Mucosa of stomach (tissue), 1 donor: ENCODE data around the gene KIF21B.

Experiments
- H3K27me3 ChIP-seq: one replicate; pipeline ENCODE4 v1.7.0; 2013; ENCODE audit warnings: mild to moderate bottlenecking, low read length; ENCODE audit not compliant: control insufficient read depth, insufficient read depth
- H3K36me3 ChIP-seq: one replicate; pipeline ENCODE4 v1.7.0; 2013; ENCODE audit warnings: low read length; ENCODE audit not compliant: control insufficient read depth, insufficient read depth
- H3K4me1 ChIP-seq: one replicate; pipeline ENCODE4 v1.7.0; 2013; ENCODE audit warnings: mild to moderate bottlenecking, low read length; ENCODE audit not compliant: control insufficient read depth, insufficient read depth
- H3K4me3 ChIP-seq: one replicate; pipeline ENCODE4 v1.7.0; 2013; ENCODE audit warnings: low read length
- H3K9ac ChIP-seq: one replicate; pipeline ENCODE4 v1.7.0; 2013; ENCODE audit warnings: mild to moderate bottlenecking, low read length, moderate library complexity
- H3K9me3 ChIP-seq: one replicate; pipeline ENCODE4 v1.7.0; 2013; ENCODE audit warnings: mild to moderate bottlenecking, low read length, moderate library complexity; ENCODE audit not compliant: control insufficient read depth
- donor health status: Pancreatic carcinoma.

The KIF21B gene

GRCh38 chr1:201042779-201043461 lies 19.4 kb upstream of the KIF21B start:
- Histone ChIP-seq H3K4me1 (no peaks in the 10 kb centered on the region), H3K4me3 (no peak overlapping the region), H3K36me3 (no peaks in the 10 kb centered on the region), H3K27me3 (no peaks in the 10 kb centered on the region), H3K9me3 (no peaks in the 10 kb centered on the region), H3K9ac (no peak overlapping the region)

GRCh38 chr1:201041011-201041410 lies 17.5 kb upstream of the KIF21B start:
- Histone ChIP-seq H3K9ac (no peak overlapping the region), H3K4me3 (no peak overlapping the region), H3K36me3 (no peaks in the 10 kb centered on the region), H3K27me3 (peaks cover 5% of the 10 kb centered on the region), H3K9me3 (no peaks in the 10 kb centered on the region), H3K4me1 (peaks cover 6% of the 10 kb centered on the region)

GRCh38 chr1:201039876-201040275 lies 16.4 kb upstream of the KIF21B start:
- no peak overlapping the region for H3K9ac ChIP-seq
- H3K9me3 ChIP-seq: no peaks in the 10 kb centered on the region
- H3K4me1 ChIP-seq: peaks cover 6% of the 10 kb centered on the region
- H3K27me3 ChIP-seq: peaks cover 5% of the 10 kb centered on the region
- H3K4me3 ChIP-seq: no peak overlapping the region
- H3K36me3 ChIP-seq: no peaks in the 10 kb centered on the region

GRCh38 chr1:201039418-201039817 lies 15.9 kb upstream of the KIF21B start:
- H3K4me1 ChIP-seq: peaks cover 6% of the 10 kb centered on the region
- no peaks in the 10 kb centered on the region for H3K36me3 ChIP-seq
- no peaks in the 10 kb centered on the region for H3K9me3 ChIP-seq
- peaks cover 5% of the 10 kb centered on the region for H3K27me3 ChIP-seq
- H3K9ac ChIP-seq: no peak overlapping the region
- no peak overlapping the region for H3K4me3 ChIP-seq

GRCh38 chr1:201038186-201038876 lies 14.8 kb upstream of the KIF21B start:
- peaks cover 6% of the 10 kb centered on the region for H3K4me1 ChIP-seq
- H3K36me3 ChIP-seq: no peaks in the 10 kb centered on the region
- peaks cover 5% of the 10 kb centered on the region for H3K27me3 ChIP-seq
- no peak overlapping the region for H3K4me3 ChIP-seq
- no peaks in the 10 kb centered on the region for H3K9me3 ChIP-seq
- H3K9ac ChIP-seq: no peak overlapping the region

GRCh38 chr1:201036188-201036842 lies 12.8 kb upstream of the KIF21B start:
- H3K36me3 ChIP-seq: no peaks in the 10 kb centered on the region
- peaks cover 6% of the 10 kb centered on the region for H3K4me1 ChIP-seq
- no peaks in the 10 kb centered on the region for H3K9me3 ChIP-seq
- H3K4me3 ChIP-seq: no peak overlapping the region
- H3K9ac ChIP-seq: no peak overlapping the region
- peaks cover 5% of the 10 kb centered on the region for H3K27me3 ChIP-seq

GRCh38 chr1:201034671-201035070 lies 11.2 kb upstream of the KIF21B start:
- H3K9ac ChIP-seq: no peak overlapping the region
- H3K9me3 ChIP-seq: no peaks in the 10 kb centered on the region
- H3K4me1 ChIP-seq: peaks cover 6% of the 10 kb centered on the region
- H3K4me3 ChIP-seq: no peak overlapping the region
- no peaks in the 10 kb centered on the region for H3K36me3 ChIP-seq
- peaks cover 5% of the 10 kb centered on the region for H3K27me3 ChIP-seq

GRCh38 chr1:201032408-201032807 lies 8.9 kb upstream of the KIF21B start:
- no peak overlapping the region for H3K4me3 ChIP-seq

GRCh38 chr1:201028461-201028889 lies 5.0 kb upstream of the KIF21B start:
- Histone ChIP-seq H3K36me3 (no peaks in the 10 kb centered on the region), H3K9ac (no peak overlapping the region), H3K4me3 (no peak overlapping the region), H3K9me3 (no peaks in the 10 kb centered on the region), H3K27me3 (no peaks in the 10 kb centered on the region), H3K4me1 (peaks cover 19% of the 10 kb centered on the region)

More at GRCh38 chr1:201032408-201032807, 8.9 kb upstream of the KIF21B start:
- Histone ChIP-seq H3K36me3 (no peaks in the 10 kb centered on the region), H3K9ac (no peak overlapping the region), H3K27me3 (peaks cover 5% of the 10 kb centered on the region), H3K4me1 (peaks cover 19% of the 10 kb centered on the region), H3K9me3 (no peaks in the 10 kb centered on the region)

- peaks cover 25% of the 10 kb centered on the region for H3K4me1 ChIP-seq
- no peak overlapping the region for H3K4me3 ChIP-seq
- no peaks in the 10 kb centered on the region for H3K36me3 ChIP-seq
- no peak overlapping the region for H3K9ac ChIP-seq
- no peaks in the 10 kb centered on the region for H3K9me3 ChIP-seq
- H3K27me3 ChIP-seq: peaks cover 10% of the 10 kb centered on the region
These were observed 3.3 kb upstream of the KIF21B start for GRCh38 chr1:201026836-201027235.

- H3K9me3 ChIP-seq: no peaks in the 10 kb centered on the region
- peaks cover 10% of the 10 kb centered on the region for H3K27me3 ChIP-seq
- H3K9ac ChIP-seq: no peak overlapping the region
- H3K4me1 ChIP-seq: peaks cover 30% of the 10 kb centered on the region
- no peaks in the 10 kb centered on the region for H3K36me3 ChIP-seq
- no peak overlapping the region for H3K4me3 ChIP-seq
These were observed 2.7 kb upstream of the KIF21B start for GRCh38 chr1:201026234-201026633.

GRCh38 chr1:201025571-201026002 lies 2.1 kb upstream of the KIF21B start:
- no peak overlapping the region for H3K4me3 ChIP-seq

More at GRCh38 chr1:201025571-201026002, 2.1 kb upstream of the KIF21B start:
- H3K9ac ChIP-seq: no peak overlapping the region
- H3K9me3 ChIP-seq: no peaks in the 10 kb centered on the region
- peaks cover 10% of the 10 kb centered on the region for H3K27me3 ChIP-seq
- H3K4me1 ChIP-seq: peaks cover 35% of the 10 kb centered on the region
- H3K36me3 ChIP-seq: no peaks in the 10 kb centered on the region
